IPS DF 6.9 (cell line): Measurements from ENCODE around the gene KANSL1.

Experiments
- DNase-seq: peaks from one replicate; pipeline ENCODE4 v3.0.0-alpha.2; 2013; ENCODE audit warnings: low read depth, low spot score
- H3K27ac ChIP-seq: one replicate; pipeline ENCODE4 v1.5.1; 2013; ENCODE audit warnings: low read length, control low read depth
- H3K27me3 ChIP-seq: 2 replicates; pipeline ENCODE4 v1.6.1; 2013; ENCODE audit warnings: mild to moderate bottlenecking, low read length; ENCODE audit not compliant: control insufficient read depth, insufficient read depth
- H3K36me3 ChIP-seq: 2 replicates; pipeline ENCODE4 v1.6.1; 2013; ENCODE audit warnings: low read length; ENCODE audit not compliant: control insufficient read depth, insufficient read depth
- H3K4me1 ChIP-seq: 2 replicates; pipeline ENCODE4 v1.6.1; 2013; ENCODE audit warnings: low read length; ENCODE audit not compliant: control insufficient read depth, insufficient read depth
- H3K4me3 ChIP-seq: 2 replicates; pipeline ENCODE4 v1.5.1; 2013; ENCODE audit warnings: mild to moderate bottlenecking, low read length
- H3K9me3 ChIP-seq: 2 replicates; pipeline ENCODE4 v1.6.1; 2013; ENCODE audit warnings: low read length, inconsistent platforms; ENCODE audit not compliant: control insufficient read depth, insufficient read depth
- WGBS: extraction: QIAGEN DNeasy Blood & Tissue Kit; methylation state at CpG from one replicate; pipeline ENCODE4 v1.1.7; 2013; ENCODE audit warnings: mixed read lengths, missing lambda C conversion rate; ENCODE audit not compliant: insufficient read length, insufficient coverage; 5-methylcytosine and 5-hydroxymethylcytosine counted together

The KANSL1 gene

DNA sequence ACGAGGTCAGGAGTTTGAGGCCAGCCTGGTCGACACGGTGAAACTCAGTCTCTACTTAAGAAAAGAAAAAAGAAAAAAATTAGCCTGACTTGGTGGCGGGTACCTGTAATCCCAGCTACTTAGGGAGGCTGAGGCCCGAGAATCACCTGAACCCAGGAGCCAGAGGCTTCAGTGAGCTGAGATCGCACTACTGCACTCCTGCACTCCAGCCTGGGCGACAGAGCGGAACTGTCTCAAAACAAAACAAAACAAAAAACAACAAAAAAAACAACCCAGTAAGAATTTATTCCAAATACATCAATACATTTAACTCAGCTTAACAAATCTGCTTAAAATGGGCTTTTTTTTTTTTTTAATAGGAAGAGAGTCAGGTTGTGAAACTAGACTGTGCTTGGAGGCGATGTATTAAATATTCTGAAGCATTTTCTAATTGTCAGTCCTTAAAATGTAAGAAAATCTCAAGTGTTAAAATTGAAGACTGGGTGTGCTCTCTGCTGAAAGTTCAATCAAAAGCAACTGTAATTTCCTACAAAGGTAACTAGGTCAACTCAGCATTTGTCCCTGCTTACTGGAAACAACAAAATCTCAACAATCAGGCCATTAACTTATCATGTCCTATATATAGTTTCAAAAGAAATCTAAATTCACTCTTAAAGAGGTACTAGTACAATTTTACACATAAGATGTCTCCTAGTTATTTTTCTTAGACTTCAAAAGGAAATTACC lies 23.2 kb downstream of the KANSL1 start:
- Histone ChIP-seq H3K36me3 (peaks cover 10% of the 10 kb centered on the region; the same call in 1 of the 2 replicates), H3K27me3 (no peaks in the 10 kb centered on the region), H3K4me3 (no peak overlapping the region), H3K4me1 (peaks cover 1% of the 10 kb centered on the region; the same call in 1 of the 2 replicates), H3K27ac (no peak overlapping the region), H3K9me3 (no peaks in the 10 kb centered on the region)
- no peak for DNase-seq
- no CpG with 5 or more reads among the region's 9 CpGs for WGBS

DNA sequence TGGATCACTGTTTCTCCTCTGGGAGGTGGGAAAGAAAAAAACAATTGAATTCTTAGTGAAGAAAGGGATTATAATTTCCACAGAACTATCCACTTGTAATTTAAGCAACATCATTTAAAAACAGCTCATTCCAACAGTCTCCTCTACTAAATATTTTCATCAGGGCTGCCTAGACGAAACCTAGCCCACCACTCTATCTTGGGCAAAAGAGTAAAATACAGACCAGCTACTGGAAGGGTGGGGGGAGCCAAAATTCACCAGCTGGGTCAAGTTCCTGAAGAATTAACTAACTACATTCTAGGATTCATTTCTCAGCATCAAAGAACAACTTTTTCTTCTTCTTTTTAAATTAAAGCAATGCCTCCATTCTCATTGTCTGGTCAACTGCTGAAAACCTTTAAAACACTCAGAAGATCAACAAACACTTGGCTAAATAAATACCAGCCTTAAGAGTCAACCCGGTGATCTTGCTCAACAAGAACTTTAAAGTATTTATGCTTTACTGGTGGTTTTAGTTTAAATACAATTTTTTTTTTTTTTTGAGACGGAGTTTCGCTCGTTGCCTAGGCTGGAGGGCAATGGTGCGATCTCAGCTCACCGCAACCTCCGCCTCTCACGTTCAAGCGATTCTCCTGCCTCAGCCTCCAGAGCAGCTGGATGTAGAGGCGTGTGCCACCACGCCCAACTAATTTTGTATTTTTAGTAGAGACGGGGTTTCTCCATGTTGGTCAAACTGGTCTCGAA lies 25.2 kb downstream of the KANSL1 start:
- Histone ChIP-seq H3K4me1 (peaks cover 1% of the 10 kb centered on the region; the same call in 1 of the 2 replicates), H3K4me3 (no peak overlapping the region), H3K36me3 (peaks cover 10% of the 10 kb centered on the region; the same call in 1 of the 2 replicates), H3K27ac (no peak overlapping the region), H3K9me3 (no peaks in the 10 kb centered on the region), H3K27me3 (no peaks in the 10 kb centered on the region)
- DNase-seq: no peak
- no CpG with 5 or more reads among the region's 14 CpGs for WGBS

DNA sequence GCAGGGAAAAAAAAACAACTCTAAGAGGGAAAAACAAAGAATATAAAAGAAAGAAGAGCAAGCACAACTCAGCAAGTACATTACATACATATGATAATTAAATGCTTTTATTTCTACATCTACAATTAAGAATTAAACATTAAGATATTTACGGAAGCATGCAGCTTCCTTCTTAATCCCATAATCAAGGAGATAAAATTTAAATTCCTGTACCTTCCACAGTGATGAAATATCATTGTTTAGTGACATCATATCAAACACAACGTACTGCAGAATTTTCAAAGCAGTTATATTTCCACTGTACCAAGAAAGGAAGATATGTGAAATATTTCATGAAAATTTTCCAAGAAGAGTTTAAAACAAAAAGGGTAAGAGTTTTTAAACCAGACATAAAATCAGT lies 26.0 kb downstream of the KANSL1 start:
- Histone ChIP-seq H3K27ac (no peak overlapping the region), H3K4me3 (no peak overlapping the region), H3K4me1 (peaks cover 3% of the 10 kb centered on the region), H3K27me3 (no peaks in the 10 kb centered on the region), H3K9me3 (no peaks in the 10 kb centered on the region), H3K36me3 (peaks cover 10% of the 10 kb centered on the region; the same call in 1 of the 2 replicates)
- no CpG with 5 or more reads among the region's 2 CpGs for WGBS
- DNase-seq: no peak

DNA sequence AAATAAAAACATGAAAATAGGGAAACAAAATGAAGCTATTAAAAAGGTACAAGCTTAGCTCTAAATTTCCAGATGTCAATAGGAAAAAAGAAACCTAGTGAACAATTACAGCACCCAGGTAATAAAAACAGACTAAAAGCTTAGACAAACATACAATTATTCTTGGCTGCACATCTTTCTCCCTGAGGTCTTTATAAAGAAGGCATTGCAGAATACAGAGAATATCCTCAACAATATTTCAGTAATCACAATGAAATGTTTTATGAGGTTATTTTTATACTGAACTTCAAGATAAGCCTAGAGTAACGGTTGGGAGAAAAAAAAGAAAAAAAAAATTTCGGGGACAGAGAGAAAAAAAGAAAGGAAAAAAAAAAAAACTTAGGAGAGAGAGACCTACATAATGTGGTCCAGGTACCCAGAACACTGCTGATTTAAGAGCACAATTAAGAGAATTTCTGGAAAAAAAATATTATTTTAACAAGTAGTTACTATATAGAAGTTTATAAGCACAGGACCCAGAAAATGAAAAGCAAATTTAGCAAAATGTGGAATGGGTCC lies 26.5 kb downstream of the KANSL1 start:
- H3K36me3 ChIP-seq: peaks cover 10% of the 10 kb centered on the region; the same call in 1 of the 2 replicates
- H3K4me3 ChIP-seq: no peak overlapping the region
- no peaks in the 10 kb centered on the region for H3K27me3 ChIP-seq
- H3K27ac ChIP-seq: no peak overlapping the region
- no CpG with 5 or more reads among the region's 2 CpGs for WGBS
- H3K4me1 ChIP-seq: peaks cover 3% of the 10 kb centered on the region
- H3K9me3 ChIP-seq: no peaks in the 10 kb centered on the region
- DNase-seq: no peak

- Histone ChIP-seq H3K4me1 (peaks cover 3% of the 10 kb centered on the region), H3K27me3 (no peaks in the 10 kb centered on the region), H3K4me3 (no peak overlapping the region), H3K27ac (no peak overlapping the region), H3K36me3 (no peaks in the 10 kb centered on the region), H3K9me3 (no peaks in the 10 kb centered on the region)
- DNase-seq: no peak
- WGBS: no CpG with 5 or more reads among the region's 4 CpGs
Measured at GRCh38 chr17:46163929-46164594, 29.2 kb downstream of the KANSL1 start.

DNA sequence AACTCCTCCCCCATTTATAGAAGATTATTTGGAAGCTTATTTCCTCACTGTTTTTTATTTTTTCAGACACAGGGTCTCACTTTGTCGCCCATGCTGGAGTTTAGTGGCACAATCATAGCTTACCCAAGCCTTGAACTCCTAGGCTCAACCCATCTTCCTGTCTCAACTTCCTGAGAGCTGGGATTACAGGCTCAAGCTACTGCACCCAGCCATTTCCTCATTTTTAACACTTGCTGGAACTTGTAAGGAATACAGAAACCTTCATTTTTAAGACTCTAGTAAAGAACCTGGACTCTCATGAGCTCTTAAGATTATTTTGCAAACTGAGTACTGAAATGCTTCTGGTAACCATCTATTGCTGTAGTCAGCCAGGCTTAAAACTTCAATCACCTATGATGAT lies 29.9 kb downstream of the KANSL1 start:
- no peak for DNase-seq
- no peaks in the 10 kb centered on the region for H3K36me3 ChIP-seq
- no peak overlapping the region for H3K27ac ChIP-seq

DNA sequence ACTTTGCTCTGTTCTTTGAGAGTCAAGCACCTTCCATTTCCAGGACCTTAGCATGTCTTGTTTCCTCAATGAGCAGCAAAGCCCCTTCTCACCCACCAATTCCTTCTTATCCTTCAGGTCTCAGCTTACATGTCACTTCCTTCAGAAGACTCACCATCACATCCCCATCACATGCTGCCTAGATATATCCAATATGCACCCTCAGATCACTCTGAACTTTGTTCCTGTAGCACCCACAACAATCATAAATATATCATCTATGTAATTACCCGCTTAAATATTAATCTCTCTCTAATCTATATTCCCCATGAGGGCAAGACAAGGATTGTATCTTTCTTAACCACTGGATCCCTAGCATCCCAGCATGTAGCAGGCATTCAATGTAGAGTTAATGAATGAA lies 30.4 kb downstream of the KANSL1 start:
- H3K36me3 ChIP-seq: no peaks in the 10 kb centered on the region
- no peaks in the 10 kb centered on the region for H3K9me3 ChIP-seq
- DNase-seq: no peak
- no peak overlapping the region for H3K27ac ChIP-seq
- no peaks in the 10 kb centered on the region for H3K27me3 ChIP-seq
- WGBS: 38% methylated on average over 1 of the region's 1 CpG
- H3K4me3 ChIP-seq: no peak overlapping the region
- H3K4me1 ChIP-seq: peaks cover 1% of the 10 kb centered on the region

More for the DNA sequence above, 29.9 kb downstream of the KANSL1 start:
- WGBS: no CpG with 5 or more reads among the region's 1 CpG
- Histone ChIP-seq H3K9me3 (no peaks in the 10 kb centered on the region), H3K27me3 (no peaks in the 10 kb centered on the region), H3K4me1 (peaks cover 3% of the 10 kb centered on the region), H3K4me3 (no peak overlapping the region)

DNA sequence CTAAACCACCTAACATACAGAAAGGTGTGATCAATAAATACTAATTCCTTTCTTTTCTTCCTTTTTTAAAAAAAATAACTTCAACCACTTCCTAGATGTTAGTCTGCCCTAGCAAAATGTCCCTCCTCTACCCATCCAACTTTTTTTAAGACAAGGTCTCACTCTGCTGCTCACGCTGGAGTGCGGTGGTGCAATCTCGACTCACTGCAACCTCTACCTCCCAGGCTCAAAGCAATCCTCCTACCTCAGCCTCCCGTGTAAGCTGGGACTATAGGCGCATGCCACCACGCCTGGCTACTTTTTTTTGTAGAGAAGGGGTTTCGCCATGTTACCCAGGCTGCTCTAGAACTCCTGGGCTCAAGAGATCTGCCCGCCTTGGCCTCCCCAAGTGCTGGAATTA lies 33.1 kb downstream of the KANSL1 start:
- DNase-seq: no peak
- no peak overlapping the region for H3K4me3 ChIP-seq
- WGBS: no CpG with 5 or more reads among the region's 8 CpGs
- H3K36me3 ChIP-seq: no peaks in the 10 kb centered on the region
- H3K9me3 ChIP-seq: no peaks in the 10 kb centered on the region
- H3K27ac ChIP-seq: no peak overlapping the region
- H3K27me3 ChIP-seq: no peaks in the 10 kb centered on the region
- peaks cover 1% of the 10 kb centered on the region for H3K4me1 ChIP-seq

- no CpG with 5 or more reads among the region's 2 CpGs for WGBS
- no peak for DNase-seq
- H3K27ac ChIP-seq: no peak overlapping the region
- H3K27me3 ChIP-seq: no peaks in the 10 kb centered on the region
- H3K36me3 ChIP-seq: no peaks in the 10 kb centered on the region
- H3K9me3 ChIP-seq: no peaks in the 10 kb centered on the region
- no peak overlapping the region for H3K4me3 ChIP-seq
- peaks cover 1% of the 10 kb centered on the region for H3K4me1 ChIP-seq
Measured at GRCh38 chr17:46159686-46160085, 33.5 kb downstream of the KANSL1 start.
